ENCODE results near the gene CCKAR. TPM values are rescaled to one million over a fixed set of nuclear protein-coding genes. Genes with fewer than 3 reads are reported as not detected.

The CCKAR gene
- total and polyA plus RNA-seq, 2 of the 8 experiments (the other 6 are each of a cell fraction or from before 2014, with no cell fraction given): not detected

- H2BK12ac ChIP-seq (ENCODE audit: low read depth, low read length): no peak overlapping the region
- no peak overlapping the region for H3K4me3 ChIP-seq (ENCODE audit: extremely low read depth in 1 of 4, insufficient read depth in 2 of 4, low read depth in 3 of 4, low read length in 4 of 4)
- 89% methylated on average over 2 of the region's 2 CpGs; no CpG with 5 or more reads in 1 of the 2 experiments for WGBS, 2 experiments (ENCODE audit: extremely low coverage in 1 of 2, insufficient coverage in 1 of 2, insufficient read length in 1 of 2, insufficient replicate concordance in 2 of 2, low coverage in 1 of 2, low lambda C conversion rate in 2 of 2, missing lambda C conversion rate in 1 of 2)
- no peak overlapping the region for H3K4ac ChIP-seq (replicated peaks; ENCODE audit: insufficient read length, low read depth, low read length)
- H4K20me1 ChIP-seq (replicated peaks in 1 of 2; ENCODE audit: control insufficient read depth in 1 of 2, insufficient read depth in 2 of 2, low read length in 2 of 2): no peaks in the 10 kb centered on the region
- H2AK5ac ChIP-seq (ENCODE audit: low read depth, low read length): no peak overlapping the region
- no peak overlapping the region for H2BK5ac ChIP-seq (ENCODE audit: low read depth, low read length)
- H3K4me2 ChIP-seq (ENCODE audit: insufficient read depth in 1 of 2, low read depth in 2 of 2, low read length in 2 of 2): no peak overlapping the region
- H3K4me1 ChIP-seq (replicated peaks in 1 of 4; ENCODE audit: control insufficient read depth in 3 of 4, insufficient read depth in 4 of 4, low read length in 3 of 4): no peaks in the 10 kb centered on the region
- H3K9me3 ChIP-seq (ENCODE audit: insufficient read depth in 2 of 2, low read depth in 1 of 2, low read length in 1 of 2): no peaks in the 10 kb centered on the region; a peak in 1 of 4 replicates
- H3K56ac ChIP-seq (replicated peaks; ENCODE audit: insufficient read length, low read depth, low read length): no peak overlapping the region
- no peak overlapping the region for H4K8ac ChIP-seq (ENCODE audit: extremely low read depth, insufficient read depth, low read length)
- no peak overlapping the region for H2BK120ac ChIP-seq (replicated peaks; ENCODE audit: low read depth, low read length)
- H3K23me2 ChIP-seq (ENCODE audit: low read depth, low read length): no peaks in the 10 kb centered on the region
- no peaks in the 10 kb centered on the region for H3K79me2 ChIP-seq (ENCODE audit: control insufficient read depth in 1 of 2, insufficient read depth in 2 of 2, low read length in 2 of 2)
- no peak overlapping the region for H2BK20ac ChIP-seq (ENCODE audit: low read length)
- H3K79me1 ChIP-seq (ENCODE audit: low read depth, low read length): no peaks in the 10 kb centered on the region
- H3K18ac ChIP-seq (ENCODE audit: extremely low read depth, low read length): no peak overlapping the region
- FAIRE-seq (no peak), DNase-seq (ENCODE audit: low read depth in 1 of 2, low spot score in 2 of 2) (no peak)
- ChIA-PET POLR2A (ENCODE audit: partially characterized antibody) (no interaction called here), CTCF (ENCODE audit: partially characterized antibody) (interaction anchor here (0.6 to 5.4 kb wide), 7 partner anchors 11 to 475 kb away, joined by 3 to 33 read pairs (median 4); no protein-coding TSS in a partner anchor)
- no peak overlapping the region for H3K9ac ChIP-seq (replicated peaks in 1 of 4; ENCODE audit: extremely low read depth in 1 of 4, low read depth in 3 of 4, low read length in 3 of 4)
- H4K5ac ChIP-seq (ENCODE audit: insufficient read length, low read depth, low read length): no peak overlapping the region
- H3K23ac ChIP-seq (ENCODE audit: insufficient read length): no peak overlapping the region
- H2AFZ ChIP-seq (ENCODE audit: low read length): no peak overlapping the region
- no peaks in the 10 kb centered on the region for H3K27me3 ChIP-seq (replicated peaks in 1 of 4; ENCODE audit: control insufficient read depth in 3 of 4, extremely low read depth in 1 of 4, insufficient read depth in 3 of 4, low read length in 3 of 4)
- H3K27ac ChIP-seq (ENCODE audit: low read depth, low read length): no peak overlapping the region
- no peak overlapping the region for H3K14ac ChIP-seq (ENCODE audit: insufficient read length)
- no peak for TF ChIP-seq SP1 (IDR thresholded peaks at IDR 0.05; ENCODE audit: low read depth, low read length)
- no peak overlapping the region for H2BK15ac ChIP-seq (ENCODE audit: low read length)
- no peaks in the 10 kb centered on the region for H3K36me3 ChIP-seq (ENCODE audit: control insufficient read depth in 2 of 4, insufficient read depth in 4 of 4, low read length in 3 of 4)
- no peak overlapping the region for H4K91ac ChIP-seq (replicated peaks; ENCODE audit: insufficient read length, low read length)
Observed at GRCh38 chr4:26462874-26463273, 27.4 kb downstream of the CCKAR start.
